Ammon's horn (tissue), 1 donor: ENCODE measurements around the gene TMTC3.
"Not testable (repeated sequence)": the region's sequence is repeated elsewhere in the genome, so short reads cannot be mapped to it uniquely, and the experiment has no call there.

Experiments used
- DNase-seq: peaks from one replicate; pipeline ENCODE4 v3.0.0-alpha.2; 2016; ENCODE audit warnings: low spot score

The TMTC3 gene

GRCh38 chr12:88141774-88142609 lies at the start of gene TMTC3, which contains the start of gene CEP290:
Gene TMTC3, plus strand, starts transcription at chr12:88142307. Its CDS starts 6,009 bp downstream, at chr12:88148316.
Gene CEP290, minus strand, starts transcription at chr12:88142088. Its CDS starts 781 bp downstream, at chr12:88141307.
- peak; percentile 100 for DNase-seq

- peak; percentile 39 for DNase-seq
Observed at GRCh38 chr12:88092771-88093170, 49.3 kb upstream of the TMTC3 start.

GRCh38 chr12:88093573-88093972 lies 48.5 kb upstream of the TMTC3 start:
- DNase-seq = no peak

- no peak for DNase-seq
Observed at GRCh38 chr12:88108021-88108420, 34.1 kb upstream of the TMTC3 start.

GRCh38 chr12:88111074-88111652 lies 30.9 kb upstream of the TMTC3 start:
- DNase-seq = no peak

GRCh38 chr12:88113871-88114270 lies 28.2 kb upstream of the TMTC3 start:
- DNase-seq = no peak

GRCh38 chr12:88122666-88123065 lies 19.4 kb upstream of the TMTC3 start:
- no peak for DNase-seq

GRCh38 chr12:88127099-88127498 lies 15.0 kb upstream of the TMTC3 start:
- DNase-seq = no peak

GRCh38 chr12:88127855-88128254 lies 14.3 kb upstream of the TMTC3 start:
- no peak for DNase-seq

- DNase-seq = no peak
Observed at GRCh38 chr12:88132392-88132791, 9.7 kb upstream of the TMTC3 start.

GRCh38 chr12:88133181-88133580 lies 8.9 kb upstream of the TMTC3 start:
- DNase-seq = not testable (repeated sequence)

GRCh38 chr12:88139711-88140110 lies 2.4 kb upstream of the TMTC3 start:
- not testable (repeated sequence) for DNase-seq

GRCh38 chr12:88141425-88141773 lies 708 bp upstream of the TMTC3 start:
- DNase-seq = no peak

GRCh38 chr12:88142610-88142991 lies 494 bp downstream of the TMTC3 start:
- no peak for DNase-seq

GRCh38 chr12:88144037-88144436 lies 1.9 kb downstream of the TMTC3 start:
- DNase-seq = no peak

GRCh38 chr12:88144546-88145468 lies 2.7 kb downstream of the TMTC3 start:
- DNase-seq = no peak

- no peak for DNase-seq
Observed at GRCh38 chr12:88145567-88146505, 3.7 kb downstream of the TMTC3 start.

GRCh38 chr12:88150063-88150462 lies 8.0 kb downstream of the TMTC3 start:
- no peak for DNase-seq

GRCh38 chr12:88153959-88154358 lies 11.9 kb downstream of the TMTC3 start:
- no peak for DNase-seq

GRCh38 chr12:88156075-88156654 lies 14.1 kb downstream of the TMTC3 start:
- DNase-seq = no peak

- DNase-seq = no peak
Observed at GRCh38 chr12:88163371-88163770, 21.3 kb downstream of the TMTC3 start.
